ENCODE measurements around the gene CCR7. TPM values are rescaled to one million over a fixed set of nuclear protein-coding genes. Genes with fewer than 3 reads are reported as not detected.

Gene CCR7
- polyA plus RNA-seq, 4 donors: 0.24 to 0.45 (median 0.42) TPM

Other genes with a start within 250 kb of the CCR7 start
- under 1 TPM in 2 of 4 donors, not detected in 2; 0.14 to 0.18 TPM for gene GJD3, start 200.7 kb downstream of the CCR7 start, polyA plus RNA-seq (ENCODE audit: insufficient read length in 4 of 4)
- 100 to 1,000 TPM; 164 to 196 (median 176) TPM for gene TOP2A, start 147.6 kb downstream of the CCR7 start, polyA plus RNA-seq (ENCODE audit: insufficient read length in 4 of 4)
- 100 to 1,000 TPM; 338 to 424 (median 366) TPM for gene IGFBP4, start 122.0 kb downstream of the CCR7 start, polyA plus RNA-seq (ENCODE audit: insufficient read length in 4 of 4)
- gene TNS4, start 63.8 kb downstream of the CCR7 start, polyA plus RNA-seq (ENCODE audit: insufficient read length in 4 of 4): under 1 TPM in 2 of 4 donors, not detected in 2; 0.14 TPM
- gene SMARCE1, start 82.3 kb upstream of the CCR7 start, polyA plus RNA-seq (ENCODE audit: insufficient read length in 4 of 4): 100 to 1,000 TPM; 252 to 315 (median 279) TPM
- under 1 TPM in 3 of 4 donors, not detected in 1; 0.09 to 0.27 (median 0.21) TPM for gene KRT222, start 99.7 kb upstream of the CCR7 start, polyA plus RNA-seq (ENCODE audit: insufficient read length in 4 of 4)
- under 1 TPM in 1 of 4 donors, not detected in 3; 0.04 TPM for gene KRT24, start 138.3 kb upstream of the CCR7 start, polyA plus RNA-seq (ENCODE audit: insufficient read length in 4 of 4)
- gene KRT25, start 189.9 kb upstream of the CCR7 start, polyA plus RNA-seq (ENCODE audit: insufficient read length in 4 of 4): under 1 TPM in 1 of 4 donors, not detected in 3; 0.04 TPM
- gene KRT26, start 206.7 kb upstream of the CCR7 start, polyA plus RNA-seq (ENCODE audit: insufficient read length in 4 of 4): not detected
- under 1 TPM in 1 of 4 donors, not detected in 3; 0.05 TPM for gene KRT27, start 217.1 kb upstream of the CCR7 start, polyA plus RNA-seq (ENCODE audit: insufficient read length in 4 of 4)
- gene KRT28, start 234.5 kb upstream of the CCR7 start, polyA plus RNA-seq (ENCODE audit: insufficient read length in 4 of 4): not detected